Breast epithelium (tissue), 4 donors: ENCODE data around the gene IMMP2L. TPM values are rescaled to one million over a fixed set of nuclear protein-coding genes. Genes with fewer than 3 reads are reported as not detected.

Experiments used
- DNase-seq, 2 donors: peaks; one replicate each; pipeline ENCODE4 v3.0.0-alpha.2; 2019; ENCODE audit warnings: low spot score in 2 of 2
- H3K27ac ChIP-seq, 2 donors: fragments of 200-600 bp; sonication (generic) in 1 of 2; one replicate each; pipeline ENCODE4 v1.5.1; 2016 to 2019; ENCODE audit warnings: mild to moderate bottlenecking in 1 of 2
- H3K27me3 ChIP-seq, 2 donors: fragments of 200-600 bp; sonication (generic) in 1 of 2; one replicate each; pipeline versions ENCODE4 v1.5.1 to v1.6.0; 2017 to 2019; ENCODE audit warnings: control low read depth in 1 of 2, mild to moderate bottlenecking in 1 of 2
- H3K36me3 ChIP-seq: fragments of 200-600 bp; one replicate; pipeline ENCODE4 v1.5.1; 2019
- H3K4me1 ChIP-seq, 2 donors: fragments of 200-600 bp; sonication (generic); one replicate each; pipeline ENCODE4 v1.5.1; 2016 to 2019; ENCODE audit warnings: control low read depth in 1 of 2
- H3K4me3 ChIP-seq, 3 donors: fragments of 200-600 bp; sonication (generic); 1 replicate in 2 of 3; 2 replicates in 1 of 3; pipeline ENCODE4 v1.5.1; 2016 to 2019; ENCODE audit warnings: mild to moderate bottlenecking in 3 of 3, moderate library complexity in 2 of 3
- H3K9me3 ChIP-seq, 2 donors: fragments of 200-600 bp; sonication (generic) in 1 of 2; one replicate each; pipeline ENCODE4 v1.5.1; 2016 to 2019; ENCODE audit warnings: control low read depth in 1 of 2
- CTCF ChIP-seq, 3 donors: fragments of 450-650 bp; IDR thresholded peaks; one replicate each; pipeline ENCODE4 v1.5.1; 2016 to 2017; ENCODE audit warnings: antibody characterized with exemption in 3 of 3, mild to moderate bottlenecking in 3 of 3, moderate library complexity in 3 of 3
- POLR2A ChIP-seq: fragments of 450-650 bp; IDR thresholded peaks from one replicate; pipeline ENCODE4 v1.6.1; 2016; ENCODE audit warnings: antibody characterized with exemption, mild to moderate bottlenecking, moderate library complexity
- POLR2AphosphoS5 ChIP-seq, 3 donors: sonication (generic); formaldehyde crosslinking; IDR thresholded peaks; one replicate each; pipeline ENCODE4 v1.6.1; 2017; ENCODE audit warnings: antibody characterized with exemption in 3 of 3
- intact Hi-C: fragments of 100-400 bp; cut with DNase I; formaldehyde crosslinking; loops from one replicate; pipeline ENCODE4 v1.15.1; 2023; ENCODE audit warnings: low total_unique reads
- total RNA-seq, 3 donors: library from RNA; depleted of rRNA; stranded (reverse); fragments of >200 nt; gene quantifications; one replicate each; pipeline ENCODE4 v1.1.0, GENCODE V29; 2016

Gene IMMP2L
- total RNA-seq, 3 donors from 2014 or later = 19.8 to 39.7 (median 30.8) TPM

GRCh38 chr7:111041577-111041976, 520.7 kb downstream of the IMMP2L start:
- DNase-seq = no peak
- TF ChIP-seq POLR2A (no peak), POLR2AphosphoS5 (IDR thresholded peaks at IDR 0.05) (no peak), CTCF (IDR thresholded peaks at IDR 0.05) (no peak)
- H3K27ac ChIP-seq = no peak overlapping the region
- no peaks in the 10 kb centered on the region for H3K9me3 ChIP-seq
- intact Hi-C loops = no loop called here
- no peak overlapping the region for H3K4me3 ChIP-seq
- H3K27me3 ChIP-seq = no peaks in the 10 kb centered on the region
- no peaks in the 10 kb centered on the region for H3K4me1 ChIP-seq
- no peaks in the 10 kb centered on the region for H3K36me3 ChIP-seq

- intact Hi-C loops = no loop called here
- Histone ChIP-seq H3K4me3 (no peak overlapping the region), H3K4me1 (no peaks in the 10 kb centered on the region), H3K27ac (no peak overlapping the region), H3K9me3 (no peaks in the 10 kb centered on the region), H3K36me3 (no peaks in the 10 kb centered on the region), H3K27me3 (no peaks in the 10 kb centered on the region)
- no peak for DNase-seq
- TF ChIP-seq POLR2A (no peak), CTCF (IDR thresholded peaks at IDR 0.05) (no peak)
Measured at GRCh38 chr7:111038185-111038584, 524.1 kb downstream of the IMMP2L start.

GRCh38 chr7:111031916-111032315, 530.4 kb downstream of the IMMP2L start:
- no peaks in the 10 kb centered on the region for H3K36me3 ChIP-seq
- no peaks in the 10 kb centered on the region for H3K27me3 ChIP-seq
- H3K4me1 ChIP-seq = no peaks in the 10 kb centered on the region
- DNase-seq = no peak
- TF ChIP-seq CTCF (IDR thresholded peaks at IDR 0.05) = no peak
- no peak for TF ChIP-seq POLR2A
- TF ChIP-seq POLR2AphosphoS5 (IDR thresholded peaks at IDR 0.05) = no peak
- H3K4me3 ChIP-seq = no peak overlapping the region
- intact Hi-C loops = no loop called here
- H3K27ac ChIP-seq = no peak overlapping the region
- H3K9me3 ChIP-seq = no peaks in the 10 kb centered on the region

- Histone ChIP-seq H3K4me3 (no peak overlapping the region), H3K9me3 (no peaks in the 10 kb centered on the region), H3K4me1 (no peaks in the 10 kb centered on the region), H3K27me3 (no peaks in the 10 kb centered on the region), H3K36me3 (no peaks in the 10 kb centered on the region), H3K27ac (no peak overlapping the region)
- TF ChIP-seq CTCF (IDR thresholded peaks at IDR 0.05) (no peak), POLR2AphosphoS5 (IDR thresholded peaks at IDR 0.05) (no peak), POLR2A (no peak)
- no peak for DNase-seq
- intact Hi-C loops = no loop called here
Measured at GRCh38 chr7:111030336-111030735, 532.0 kb downstream of the IMMP2L start.

GRCh38 chr7:111029574-111030251, 532.6 kb downstream of the IMMP2L start:
- Histone ChIP-seq H3K27ac (no peak overlapping the region), H3K9me3 (no peaks in the 10 kb centered on the region), H3K4me1 (no peaks in the 10 kb centered on the region), H3K36me3 (no peaks in the 10 kb centered on the region), H3K4me3 (no peak overlapping the region), H3K27me3 (no peaks in the 10 kb centered on the region)
- no peak for DNase-seq
- TF ChIP-seq POLR2AphosphoS5 (IDR thresholded peaks at IDR 0.05) (no peak), CTCF (IDR thresholded peaks at IDR 0.05) (no peak), POLR2A (no peak)
- intact Hi-C loops = no loop called here
